Panc1 (cell line): Measurements from ENCODE around the gene STXBP5. TPM values are rescaled to one million over a fixed set of nuclear protein-coding genes. Genes with fewer than 3 reads are reported as not detected.

Source experiments
- ATAC-seq: fragments of 200-7000 bp; cut with Tn5 transposase; 2 replicates; pipeline ENCODE4 v1.9.1; 2020; ENCODE audit warnings: mild to moderate bottlenecking, moderate library complexity
- BruUV-seq: library from RNA; stranded (reverse); fragments of 400-500 nt; replicated peaks from 2 replicates; lab custom pipeline; 2021; lab: Mats Ljungman, UMichigan
- CTCF ChIA-PET: fragments of 300-600 bp; sonication (Branson Sonifier 250); formaldehyde crosslinking; loops from one replicate; lab custom pipeline; 2022; ENCODE audit warnings: antibody characterized with exemption; lab: Charles Lee
- POLR2A ChIA-PET: fragments of 300-600 bp; sonication (Branson Sonifier 250); formaldehyde crosslinking; loops from one replicate; lab custom pipeline; 2022; ENCODE audit warnings: antibody characterized with exemption; lab: Charles Lee
- DNase-seq: peaks from one replicate; pipeline ENCODE4 v3.0.0-alpha.2; 2010; ENCODE audit warnings: low read depth, low spot score
- H3K27ac ChIP-seq: 2 replicates; pipeline ENCODE4 v1.5.1; 2011; ENCODE audit warnings: mild to moderate bottlenecking, low read length, inconsistent platforms
- H3K27me3 ChIP-seq: fragments of 200-500 bp; sonication (Bioruptor generic); 2 replicates; pipeline ENCODE4 v1.6.0; 2014; ENCODE audit warnings: low read length, inconsistent platforms; ENCODE audit not compliant: control insufficient read depth, insufficient read depth
- H3K36me3 ChIP-seq: fragments of 200-500 bp; sonication (Bioruptor generic); 2 replicates; pipeline ENCODE4 v1.5.1; 2014; ENCODE audit warnings: inconsistent platforms, mild to moderate bottlenecking, low read length, moderate library complexity; ENCODE audit not compliant: control insufficient read depth, insufficient read depth
- H3K4me1 ChIP-seq: 2 replicates; pipeline ENCODE4 v1.5.1; 2011; ENCODE audit warnings: inconsistent platforms, mild to moderate bottlenecking, low read length, moderate library complexity; ENCODE audit not compliant: control insufficient read depth, insufficient read depth
- H3K4me3 ChIP-seq, 2 experiments: 2 replicates each; pipeline ENCODE4 v1.5.1; 2011 to 2012; ENCODE audit warnings: low read depth in 2 of 2, low read length in 2 of 2, mild to moderate bottlenecking in 2 of 2, inconsistent platforms in 1 of 2, moderate library complexity in 1 of 2
- H3K9me3 ChIP-seq: fragments of 200-500 bp; sonication (Bioruptor generic); 2 replicates; pipeline ENCODE4 v1.5.1; 2014; ENCODE audit warnings: low read depth, mild to moderate bottlenecking, inconsistent platforms, low read length, moderate library complexity; ENCODE audit not compliant: control insufficient read depth, insufficient read depth
- CTCF ChIP-seq: fragments of 450-650 bp; IDR thresholded peaks from 2 replicates; pipeline ENCODE4 v1.5.1; 2017; ENCODE audit warnings: mild to moderate bottlenecking
- POLR2AphosphoS5 ChIP-seq: IDR thresholded peaks from 2 replicates; pipeline ENCODE4 v1.6.1; 2012; ENCODE audit warnings: mild to moderate bottlenecking, low read depth, low read length, moderate library complexity
- SIN3A ChIP-seq: IDR thresholded peaks from 2 replicates; pipeline ENCODE4 v1.6.1; 2012; ENCODE audit warnings: low read depth, mild to moderate bottlenecking, low read length, moderate library complexity, borderline replicate concordance; ENCODE audit not compliant: insufficient read depth
- TCF7L2 ChIP-seq: IDR thresholded peaks from 2 replicates; pipeline ENCODE4 v1.6.1; 2011; ENCODE audit warnings: mild to moderate bottlenecking, low read depth, low read length, inconsistent platforms
- in situ Hi-C: cut with HindIII; loops from 2 replicates; pipeline ENCODE4 v1.10.0; 2016; ENCODE audit warnings: low sequenced_read_pairs, low pct_unique_long_range_greater_than_20kb
- intact Hi-C: fragments of 100-400 bp; cut with micrococcal nuclease; formaldehyde crosslinking; loops from one replicate; pipeline ENCODE4 v1.10.0; 2022; ENCODE audit not compliant: unreplicated experiment
- total RNA-seq: library from RNA; stranded (reverse); gene quantifications from one replicate; pipeline ENCODE4 v1.2.1, GENCODE V29; 2021; ENCODE audit not compliant: unreplicated experiment
- TF ChIP-seq, protein P1 (sequence below), 2 experiments: IDR thresholded peaks; 2 replicates each; pipeline ENCODE4 v1.6.1; 2011 to 2012; ENCODE audit warnings: low read depth in 2 of 2, control low read depth in 1 of 2, low read length in 1 of 2, mild to moderate bottlenecking in 1 of 2, moderate library complexity in 1 of 2; ENCODE audit not compliant: insufficient read depth in 1 of 2

Gene STXBP5
- total RNA-seq, 1 experiment from 2014 or later: 77.8 TPM

DNA sequence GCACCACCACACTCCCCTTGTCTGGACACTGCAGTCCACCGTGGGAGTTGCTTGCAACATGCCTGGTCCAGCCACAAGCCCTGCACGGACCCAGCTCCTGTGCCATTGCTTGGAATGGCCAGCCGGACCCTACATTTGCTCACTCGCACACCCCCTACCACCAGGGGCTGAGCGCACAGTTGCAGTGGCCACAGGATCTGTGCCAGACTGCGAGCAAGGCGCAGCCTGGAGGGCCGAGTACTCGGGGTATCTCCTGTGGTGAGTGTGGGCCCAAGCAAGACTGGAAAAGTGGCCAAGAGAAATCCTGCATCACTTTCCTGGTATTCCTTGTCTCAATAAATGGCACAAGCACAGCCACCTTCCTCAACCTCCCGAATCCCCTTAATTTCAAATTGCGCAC, 218.9 kb downstream of the STXBP5 start:
- ChIA-PET CTCF (no interaction called here), POLR2A (no interaction called here)
- Histone ChIP-seq H3K4me1 (no peaks in the 10 kb centered on the region), H3K27me3 (no peaks in the 10 kb centered on the region), H3K36me3 (no peaks in the 10 kb centered on the region), H3K9me3 (no peaks in the 10 kb centered on the region), H3K4me3 (no peak overlapping the region), H3K27ac (no peak overlapping the region)
- in situ Hi-C loops: no loop called here
- TF ChIP-seq SIN3A: no peak
- TF ChIP-seq CTCF: no peak
- no peak for TF ChIP-seq TCF7L2
- TF ChIP-seq POLR2AphosphoS5: no peak
- DNase-seq (no peak), ATAC-seq (no peak)
- BruUV-seq: no TSS peak
- intact Hi-C loops: no loop called here

DNA sequence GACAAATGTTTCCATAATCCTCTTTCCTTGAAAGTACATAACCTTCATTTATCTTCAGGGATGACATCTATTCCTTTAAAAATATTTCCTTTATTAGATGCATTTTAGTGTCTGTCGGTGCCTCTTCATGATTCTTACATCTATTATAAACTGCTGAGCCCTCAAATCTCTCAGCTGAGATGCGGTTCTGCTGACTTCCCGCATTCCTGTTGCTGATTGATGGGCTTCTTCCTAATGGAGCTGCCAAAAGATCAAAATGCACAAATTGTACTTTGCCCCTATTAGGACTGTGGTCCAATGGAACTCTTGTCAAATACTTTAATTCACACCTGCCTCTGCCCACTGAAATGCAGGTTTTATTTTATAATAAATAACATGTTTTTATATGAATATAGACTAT, 225.6 kb downstream of the STXBP5 start:
- no TSS peak for BruUV-seq
- TF ChIP-seq, protein P1, sequence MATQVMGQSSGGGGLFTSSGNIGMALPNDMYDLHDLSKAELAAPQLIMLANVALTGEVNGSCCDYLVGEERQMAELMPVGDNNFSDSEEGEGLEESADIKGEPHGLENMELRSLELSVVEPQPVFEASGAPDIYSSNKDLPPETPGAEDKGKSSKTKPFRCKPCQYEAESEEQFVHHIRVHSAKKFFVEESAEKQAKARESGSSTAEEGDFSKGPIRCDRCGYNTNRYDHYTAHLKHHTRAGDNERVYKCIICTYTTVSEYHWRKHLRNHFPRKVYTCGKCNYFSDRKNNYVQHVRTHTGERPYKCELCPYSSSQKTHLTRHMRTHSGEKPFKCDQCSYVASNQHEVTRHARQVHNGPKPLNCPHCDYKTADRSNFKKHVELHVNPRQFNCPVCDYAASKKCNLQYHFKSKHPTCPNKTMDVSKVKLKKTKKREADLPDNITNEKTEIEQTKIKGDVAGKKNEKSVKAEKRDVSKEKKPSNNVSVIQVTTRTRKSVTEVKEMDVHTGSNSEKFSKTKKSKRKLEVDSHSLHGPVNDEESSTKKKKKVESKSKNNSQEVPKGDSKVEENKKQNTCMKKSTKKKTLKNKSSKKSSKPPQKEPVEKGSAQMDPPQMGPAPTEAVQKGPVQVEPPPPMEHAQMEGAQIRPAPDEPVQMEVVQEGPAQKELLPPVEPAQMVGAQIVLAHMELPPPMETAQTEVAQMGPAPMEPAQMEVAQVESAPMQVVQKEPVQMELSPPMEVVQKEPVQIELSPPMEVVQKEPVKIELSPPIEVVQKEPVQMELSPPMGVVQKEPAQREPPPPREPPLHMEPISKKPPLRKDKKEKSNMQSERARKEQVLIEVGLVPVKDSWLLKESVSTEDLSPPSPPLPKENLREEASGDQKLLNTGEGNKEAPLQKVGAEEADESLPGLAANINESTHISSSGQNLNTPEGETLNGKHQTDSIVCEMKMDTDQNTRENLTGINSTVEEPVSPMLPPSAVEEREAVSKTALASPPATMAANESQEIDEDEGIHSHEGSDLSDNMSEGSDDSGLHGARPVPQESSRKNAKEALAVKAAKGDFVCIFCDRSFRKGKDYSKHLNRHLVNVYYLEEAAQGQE (IDR thresholded peaks at IDR 0.05; ENCODE audit: insufficient read depth in 1 of 2, low read depth in 2 of 2, low read length in 1 of 2): no peak
- TF ChIP-seq CTCF (no peak), SIN3A (no peak), POLR2AphosphoS5 (no peak)
- Histone ChIP-seq H3K27ac (no peak overlapping the region), H3K4me3 (no peak overlapping the region), H3K27me3 (peaks cover 2% of the 10 kb centered on the region; the same call in 1 of the 2 replicates), H3K36me3 (no peaks in the 10 kb centered on the region), H3K9me3 (no peaks in the 10 kb centered on the region), H3K4me1 (no peaks in the 10 kb centered on the region)
- no peak for DNase-seq
- CTCF ChIA-PET: no interaction called here
- POLR2A ChIA-PET: no interaction called here
- in situ Hi-C loops: no loop called here
- intact Hi-C loops: no loop called here
- ATAC-seq: no peak
